Colonic mucosa (tissue), 4 donors: Measurements from ENCODE around the gene KRT85. TPM values are rescaled to one million over a fixed set of nuclear protein-coding genes. Genes with fewer than 3 reads are reported as not detected.

Experiments used
- DNase-seq: peaks from one replicate; pipeline ENCODE4 v3.0.0-alpha.2; 2020
- H3K27ac ChIP-seq: fragments of 200-600 bp; one replicate; pipeline ENCODE4 v1.8.0; 2021
- H3K27me3 ChIP-seq: fragments of 200-600 bp; one replicate; pipeline ENCODE4 v1.8.0; 2021
- H3K36me3 ChIP-seq: fragments of 200-600 bp; one replicate; pipeline ENCODE4 v1.8.0; 2021
- H3K4me1 ChIP-seq: fragments of 200-600 bp; one replicate; pipeline ENCODE4 v1.8.0; 2021; ENCODE audit warnings: mild to moderate bottlenecking
- H3K4me3 ChIP-seq: fragments of 200-600 bp; one replicate; pipeline ENCODE4 v1.8.0; 2021
- H3K9ac ChIP-seq, 2 donors: one replicate each; pipeline ENCODE4 v1.7.0; 2013; ENCODE audit warnings: control low read depth in 2 of 2, low read depth in 2 of 2, low read length in 2 of 2
- H3K9me3 ChIP-seq: fragments of 200-600 bp; one replicate; pipeline ENCODE4 v1.8.0; 2021
- intact Hi-C: fragments of 100-400 bp; cut with DNase I; formaldehyde crosslinking; loops from one replicate; pipeline ENCODE4 v1.14.1; 2022
- total RNA-seq, 2 donors: library from RNA; stranded (reverse); fragmentation: NEBNext Ultra II Directional in 1 of 2; extraction: Animal tissue kit (Norgen Biotek cat#: 25700) in 1 of 2; gene quantifications; one replicate each; pipeline ENCODE4 v1.2.1, GENCODE V29; 2021
- TF ChIP-seq, protein P1 (sequence below): fragments of 200-600 bp; IDR thresholded peaks from one replicate; pipeline ENCODE4 v1.8.0; 2022; ENCODE audit warnings: antibody characterized with exemption, mild to moderate bottlenecking
- donor health status: healthy.
- donor health status: DM: no; HTN: no; CAD: no.
- donor health status: DM: no; HTN: no; CAD: no.

Gene KRT85
- total RNA-seq, 2 donors from 2014 or later = not detected

DNA sequence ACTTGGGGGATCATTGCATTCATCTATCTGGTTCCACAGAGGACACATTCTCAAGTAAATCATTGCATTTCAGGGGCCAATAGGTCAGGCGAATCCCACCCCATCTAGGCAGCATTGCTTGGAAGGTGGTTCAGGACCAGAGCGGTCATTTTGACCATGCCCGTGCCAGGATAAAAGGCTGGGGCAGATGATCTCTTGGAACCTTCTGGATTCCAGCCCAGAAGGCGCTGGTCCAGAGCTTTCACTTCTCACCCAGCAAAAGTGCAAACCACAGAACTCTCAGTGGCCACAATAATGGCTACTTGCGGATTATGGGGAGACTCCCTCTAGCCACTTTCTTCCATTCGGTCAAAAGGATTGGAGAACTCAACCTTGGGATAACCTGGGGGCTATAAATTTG is 595 bp upstream of the KRT85 start:
- Histone ChIP-seq H3K9me3 (no peaks in the 10 kb centered on the region), H3K27me3 (no peaks in the 10 kb centered on the region), H3K27ac (no peak overlapping the region), H3K4me3 (no peak overlapping the region), H3K36me3 (no peaks in the 10 kb centered on the region), H3K4me1 (no peaks in the 10 kb centered on the region), H3K9ac (no peak overlapping the region)
- TF ChIP-seq, protein P1, sequence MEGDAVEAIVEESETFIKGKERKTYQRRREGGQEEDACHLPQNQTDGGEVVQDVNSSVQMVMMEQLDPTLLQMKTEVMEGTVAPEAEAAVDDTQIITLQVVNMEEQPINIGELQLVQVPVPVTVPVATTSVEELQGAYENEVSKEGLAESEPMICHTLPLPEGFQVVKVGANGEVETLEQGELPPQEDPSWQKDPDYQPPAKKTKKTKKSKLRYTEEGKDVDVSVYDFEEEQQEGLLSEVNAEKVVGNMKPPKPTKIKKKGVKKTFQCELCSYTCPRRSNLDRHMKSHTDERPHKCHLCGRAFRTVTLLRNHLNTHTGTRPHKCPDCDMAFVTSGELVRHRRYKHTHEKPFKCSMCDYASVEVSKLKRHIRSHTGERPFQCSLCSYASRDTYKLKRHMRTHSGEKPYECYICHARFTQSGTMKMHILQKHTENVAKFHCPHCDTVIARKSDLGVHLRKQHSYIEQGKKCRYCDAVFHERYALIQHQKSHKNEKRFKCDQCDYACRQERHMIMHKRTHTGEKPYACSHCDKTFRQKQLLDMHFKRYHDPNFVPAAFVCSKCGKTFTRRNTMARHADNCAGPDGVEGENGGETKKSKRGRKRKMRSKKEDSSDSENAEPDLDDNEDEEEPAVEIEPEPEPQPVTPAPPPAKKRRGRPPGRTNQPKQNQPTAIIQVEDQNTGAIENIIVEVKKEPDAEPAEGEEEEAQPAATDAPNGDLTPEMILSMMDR = no peak
- DNase-seq = no peak
- intact Hi-C loops = no loop called here

DNA sequence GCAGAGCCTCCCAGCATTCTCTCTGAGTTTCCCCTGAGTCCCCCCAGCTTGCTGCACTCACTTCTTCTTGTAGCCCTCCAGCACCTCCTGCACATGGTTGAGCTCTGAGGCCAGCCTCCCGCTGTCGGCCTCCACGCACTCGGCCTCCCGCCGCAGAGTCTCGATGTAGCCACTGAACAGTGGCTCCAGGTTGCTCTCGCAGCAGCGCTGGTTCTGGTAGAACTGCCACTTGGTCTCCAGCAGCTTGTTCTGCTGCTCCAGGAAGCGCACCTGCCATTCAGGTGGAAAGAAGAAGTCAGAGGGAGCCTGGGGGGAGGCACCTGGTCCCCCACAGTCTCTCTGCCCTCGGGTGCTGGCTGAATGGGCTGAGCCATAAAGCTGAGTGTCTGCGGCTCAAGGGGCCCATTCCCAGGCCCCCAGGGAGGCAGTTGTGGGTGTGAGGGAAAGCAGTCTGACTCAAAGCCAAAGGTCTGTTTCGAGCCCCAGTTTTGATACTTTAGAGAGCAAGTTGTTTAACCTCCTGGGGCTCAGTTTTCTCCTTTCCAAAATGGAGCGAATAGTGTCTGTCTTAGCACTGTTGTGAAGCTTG is 2.3 kb downstream of the KRT85 start:
- no peaks in the 10 kb centered on the region for H3K36me3 ChIP-seq
- TF ChIP-seq, protein P1 = no peak
- intact Hi-C loops = no loop called here
- no peak overlapping the region for H3K9ac ChIP-seq
- H3K9me3 ChIP-seq = no peaks in the 10 kb centered on the region
- no peaks in the 10 kb centered on the region for H3K4me1 ChIP-seq
- no peak for DNase-seq
- no peak overlapping the region for H3K27ac ChIP-seq
- H3K27me3 ChIP-seq = no peaks in the 10 kb centered on the region
- H3K4me3 ChIP-seq = no peak overlapping the region

DNA sequence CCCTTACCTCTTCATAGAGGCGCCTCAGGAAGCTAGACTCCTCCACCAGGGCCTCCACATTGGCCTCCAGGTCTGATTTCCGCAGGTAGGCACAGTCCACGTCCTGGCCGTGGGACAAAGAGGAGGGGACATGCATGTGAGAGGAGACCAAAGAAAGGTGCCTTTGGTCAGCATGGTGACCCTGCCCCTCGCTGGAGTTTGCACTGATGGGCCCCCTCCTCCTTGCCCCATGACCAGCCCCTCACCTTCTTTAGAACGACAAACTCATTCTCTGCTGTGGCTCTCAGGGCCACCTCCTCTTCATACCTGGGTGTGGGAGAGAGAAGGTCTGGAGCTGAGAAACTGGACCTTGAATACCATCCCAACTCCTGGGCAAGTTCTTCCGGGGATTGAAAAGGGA is 3.2 kb downstream of the KRT85 start:
- Histone ChIP-seq H3K36me3 (no peaks in the 10 kb centered on the region), H3K9ac (no peak overlapping the region), H3K4me1 (no peaks in the 10 kb centered on the region), H3K27me3 (no peaks in the 10 kb centered on the region), H3K9me3 (no peaks in the 10 kb centered on the region), H3K4me3 (no peak overlapping the region), H3K27ac (no peak overlapping the region)
- DNase-seq = no peak
- intact Hi-C loops = no loop called here
- TF ChIP-seq, protein P1 = no peak

DNA sequence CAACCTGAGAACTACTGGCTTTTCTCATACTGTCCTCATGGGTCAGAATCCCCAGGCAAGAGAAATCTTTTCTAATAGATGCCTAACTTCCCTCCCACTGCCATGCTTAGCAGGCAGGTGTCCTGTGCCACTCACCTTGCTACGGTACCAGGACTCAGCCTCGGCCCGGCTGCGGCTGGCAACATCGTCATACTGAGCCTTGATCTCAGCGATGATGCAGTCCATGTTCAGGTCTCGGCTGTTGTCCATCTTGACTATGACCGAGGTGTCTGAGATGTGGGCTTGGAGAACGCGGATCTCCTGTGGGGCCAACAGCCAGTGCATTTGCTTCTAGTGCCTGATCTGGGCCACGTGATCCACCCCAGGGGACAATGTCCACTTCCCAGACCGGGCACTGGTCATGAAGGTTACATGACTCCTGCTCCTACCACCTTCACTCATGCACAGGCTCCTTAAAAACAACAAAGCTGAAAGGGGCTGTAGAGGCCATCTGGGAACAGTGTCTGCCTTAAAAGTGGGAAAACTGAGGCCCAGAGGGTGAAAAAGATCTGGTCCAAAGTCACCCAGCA is 4.1 kb downstream of the KRT85 start:
- no peaks in the 10 kb centered on the region for H3K4me1 ChIP-seq
- H3K9me3 ChIP-seq = no peaks in the 10 kb centered on the region
- TF ChIP-seq, protein P1 = no peak
- no peak for DNase-seq
- H3K4me3 ChIP-seq = no peak overlapping the region
- no peaks in the 10 kb centered on the region for H3K36me3 ChIP-seq
- no peak overlapping the region for H3K27ac ChIP-seq
- intact Hi-C loops = no loop called here
- no peak overlapping the region for H3K9ac ChIP-seq
- H3K27me3 ChIP-seq = no peaks in the 10 kb centered on the region

DNA sequence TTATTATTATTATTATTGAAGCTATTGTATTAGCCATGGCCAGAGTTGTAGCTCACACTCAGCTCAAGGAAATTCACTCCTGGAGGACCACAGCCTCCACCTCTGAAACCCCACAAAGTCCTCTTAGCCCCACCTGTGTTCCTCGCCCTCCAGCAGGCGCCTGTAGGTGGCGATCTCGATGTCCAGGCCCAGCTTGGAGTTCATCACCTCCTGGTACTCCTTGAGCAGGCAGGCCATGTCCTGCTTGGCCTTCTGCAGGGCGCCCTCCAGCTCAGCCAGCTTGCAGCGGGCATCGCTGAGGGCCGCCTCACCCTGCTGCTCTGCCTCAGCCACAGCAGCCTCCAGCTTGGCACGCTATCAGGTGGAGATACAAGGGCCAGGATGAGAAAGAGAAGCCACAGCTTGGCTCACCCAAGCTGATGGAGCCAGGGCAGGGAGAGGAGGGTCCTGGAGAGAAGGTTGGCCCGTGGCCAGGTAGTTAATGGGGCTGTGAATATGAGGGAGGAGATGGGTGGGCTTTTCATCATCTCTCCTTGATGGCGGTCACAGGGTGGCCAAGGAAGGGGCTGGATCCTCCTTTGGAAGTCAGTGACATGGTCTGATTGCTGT is 5.1 kb downstream of the KRT85 start:
- Histone ChIP-seq H3K27ac (no peak overlapping the region), H3K9me3 (no peaks in the 10 kb centered on the region), H3K36me3 (no peaks in the 10 kb centered on the region), H3K4me3 (no peak overlapping the region), H3K4me1 (no peaks in the 10 kb centered on the region), H3K9ac (no peak overlapping the region), H3K27me3 (no peaks in the 10 kb centered on the region)
- TF ChIP-seq, protein P1 = no peak
- DNase-seq = no peak
- intact Hi-C loops = no loop called here
